ENCODE data around the gene BMP7.

Gene BMP7

GRCh38 chr20:57131601-57132391 lies 134.6 kb downstream of the BMP7 start:
- no peak for ATAC-seq
- Mint-ChIP-seq H3K9me3 (no peaks in the 10 kb centered on the region), H3K4me1 (no peaks in the 10 kb centered on the region), H3K36me3 (no peaks in the 10 kb centered on the region), H3K27ac (no peak overlapping the region), H3K4me3 (no peak overlapping the region)
- DNase-seq (ENCODE audit: low spot score in 2 of 2), result no peak

- no peak for ATAC-seq
- no peak for DNase-seq (ENCODE audit: low spot score in 2 of 2)
- no peaks in the 10 kb centered on the region for H3K36me3 Mint-ChIP-seq
- no peak overlapping the region for H3K4me3 Mint-ChIP-seq
- no peaks in the 10 kb centered on the region for H3K9me3 Mint-ChIP-seq
- H3K27ac Mint-ChIP-seq, result no peak overlapping the region
- H3K4me1 Mint-ChIP-seq, result no peaks in the 10 kb centered on the region
Measured at GRCh38 chr20:57131077-57131476, 135.4 kb downstream of the BMP7 start.

- Mint-ChIP-seq H3K27ac (no peak overlapping the region), H3K36me3 (no peaks in the 10 kb centered on the region), H3K4me3 (no peak overlapping the region), H3K4me1 (no peaks in the 10 kb centered on the region), H3K9me3 (no peaks in the 10 kb centered on the region)
- no peak for ATAC-seq
- DNase-seq (ENCODE audit: low spot score in 2 of 2), result no peak
Measured at GRCh38 chr20:57130160-57130772, 136.2 kb downstream of the BMP7 start.

GRCh38 chr20:57129303-57129702 lies 137.1 kb downstream of the BMP7 start:
- Mint-ChIP-seq H3K27ac (no peak overlapping the region), H3K36me3 (no peaks in the 10 kb centered on the region), H3K9me3 (no peaks in the 10 kb centered on the region), H3K4me1 (no peaks in the 10 kb centered on the region), H3K4me3 (no peak overlapping the region)
- ATAC-seq (no peak), DNase-seq (ENCODE audit: low spot score in 2 of 2) (no peak)

GRCh38 chr20:57128044-57128757 lies 138.2 kb downstream of the BMP7 start:
- Mint-ChIP-seq H3K36me3 (no peaks in the 10 kb centered on the region), H3K4me3 (no peak overlapping the region)
- ATAC-seq, result no peak

GRCh38 chr20:57126481-57127092 lies 139.9 kb downstream of the BMP7 start:
- no peaks in the 10 kb centered on the region for H3K36me3 Mint-ChIP-seq
- no peaks in the 10 kb centered on the region for H3K9me3 Mint-ChIP-seq
- ATAC-seq, result no peak
- H3K4me1 Mint-ChIP-seq, result no peaks in the 10 kb centered on the region
- no peak overlapping the region for H3K4me3 Mint-ChIP-seq
- DNase-seq (ENCODE audit: low spot score in 2 of 2), result no peak
- H3K27ac Mint-ChIP-seq, result no peak overlapping the region

More at GRCh38 chr20:57128044-57128757, 138.2 kb downstream of the BMP7 start:
- Mint-ChIP-seq H3K27ac (no peak overlapping the region), H3K9me3 (no peaks in the 10 kb centered on the region), H3K4me1 (no peaks in the 10 kb centered on the region)
- no peak for DNase-seq (ENCODE audit: low spot score in 2 of 2)

- Mint-ChIP-seq H3K36me3 (no peaks in the 10 kb centered on the region), H3K27ac (no peak overlapping the region), H3K4me3 (no peak overlapping the region), H3K9me3 (no peaks in the 10 kb centered on the region), H3K4me1 (no peaks in the 10 kb centered on the region)
- no peak for ATAC-seq
- DNase-seq (ENCODE audit: low spot score in 2 of 2), result no peak
Measured at GRCh38 chr20:57124800-57125517, 141.5 kb downstream of the BMP7 start.

- H3K4me3 Mint-ChIP-seq, result no peak overlapping the region
Measured at GRCh38 chr20:57124366-57124765, 142.1 kb downstream of the BMP7 start.

GRCh38 chr20:57123504-57123903 lies 142.9 kb downstream of the BMP7 start:
- H3K9me3 Mint-ChIP-seq, result no peaks in the 10 kb centered on the region
- H3K27ac Mint-ChIP-seq, result no peak overlapping the region

More at GRCh38 chr20:57124366-57124765, 142.1 kb downstream of the BMP7 start:
- DNase-seq (ENCODE audit: low spot score in 2 of 2) (no peak), ATAC-seq (no peak)
- Mint-ChIP-seq H3K27ac (no peak overlapping the region), H3K36me3 (no peaks in the 10 kb centered on the region), H3K9me3 (no peaks in the 10 kb centered on the region), H3K4me1 (no peaks in the 10 kb centered on the region)

GRCh38 chr20:57122536-57123489 lies 143.6 kb downstream of the BMP7 start:
- ATAC-seq, result no peak
- no peaks in the 10 kb centered on the region for H3K36me3 Mint-ChIP-seq
- no peak overlapping the region for H3K4me3 Mint-ChIP-seq
- no peaks in the 10 kb centered on the region for H3K9me3 Mint-ChIP-seq
- no peak overlapping the region for H3K27ac Mint-ChIP-seq
- no peaks in the 10 kb centered on the region for H3K4me1 Mint-ChIP-seq
- DNase-seq (ENCODE audit: low spot score in 2 of 2), result no peak

More at GRCh38 chr20:57123504-57123903, 142.9 kb downstream of the BMP7 start:
- H3K36me3 Mint-ChIP-seq, result no peaks in the 10 kb centered on the region
- H3K4me3 Mint-ChIP-seq, result no peak overlapping the region
- no peak for ATAC-seq
- DNase-seq (ENCODE audit: low spot score in 2 of 2), result no peak
- no peaks in the 10 kb centered on the region for H3K4me1 Mint-ChIP-seq

- ATAC-seq (no peak), DNase-seq (ENCODE audit: low spot score in 2 of 2) (no peak)
- no peak overlapping the region for H3K27ac Mint-ChIP-seq
- no peaks in the 10 kb centered on the region for H3K9me3 Mint-ChIP-seq
- no peaks in the 10 kb centered on the region for H3K36me3 Mint-ChIP-seq
- no peaks in the 10 kb centered on the region for H3K4me1 Mint-ChIP-seq
- H3K4me3 Mint-ChIP-seq, result no peak overlapping the region
Measured at GRCh38 chr20:57118964-57119363, 147.5 kb downstream of the BMP7 start.

Data from stimulated activated effector memory CD8-positive, alpha-beta T cell treated with anti-CD3 and anti-CD28 coated beads, Interleukin-12 subunit alpha, Interleukin-12 subunit beta, amount 100 ng/mL, for 72 hours (primary cell).